Testis (tissue), 3 donors: ENCODE measurements around the gene DRG1. TPM values are rescaled to one million over a fixed set of nuclear protein-coding genes. Genes with fewer than 3 reads are reported as not detected.
"Not testable (repeated sequence)": the region's sequence is repeated elsewhere in the genome, so short reads cannot be mapped to it uniquely, and the experiment has no call there.

ENCODE experiments used
- DNase-seq: peaks from one replicate; pipeline ENCODE4 v3.0.0-alpha.2; 2019
- H3K27ac ChIP-seq, 2 donors: fragments of 200-600 bp; sonication (generic); one replicate each; pipeline ENCODE4 v1.5.1; 2019
- H3K27me3 ChIP-seq: fragments of 200-600 bp; sonication (generic); one replicate; pipeline ENCODE4 v1.5.1; 2019
- H3K36me3 ChIP-seq: fragments of 200-600 bp; sonication (generic); one replicate; pipeline ENCODE4 v1.5.1; 2017; ENCODE audit warnings: low read depth; ENCODE audit errors: missing control alignments
- H3K4me1 ChIP-seq: fragments of 200-600 bp; sonication (generic); one replicate; pipeline ENCODE4 v1.5.1; 2019
- H3K4me3 ChIP-seq, 2 donors: fragments of 200-600 bp; sonication (generic); one replicate each; pipeline ENCODE4 v1.5.1; 2017 to 2019
- H3K9me3 ChIP-seq: fragments of 200-600 bp; sonication (generic); one replicate; pipeline ENCODE4 v1.5.1; 2017
- POLR2A ChIP-seq: fragments of 450-650 bp; IDR thresholded peaks from one replicate; pipeline ENCODE4 v1.6.1; 2017; ENCODE audit warnings: antibody characterized with exemption, mild to moderate bottlenecking, moderate library complexity
- WGBS, 2 donors: methylation state at CpG; one replicate each; pipeline ENCODE4 v1.1.5; 2018; 5-methylcytosine and 5-hydroxymethylcytosine counted together
- intact Hi-C: fragments of 100-400 bp; cut with DNase I; formaldehyde crosslinking; loops from one replicate; pipeline ENCODE4 v1.15.1; 2023; ENCODE audit warnings: low total_unique reads
- polyA plus RNA-seq: library from polyadenylated mRNA; stranded (reverse); fragments of 350-450 nt; fragmentation: Illumina TruSeq; extraction: RNeasy Lipid Tissue Mini Kit (QIAGEN cat#74804); gene quantifications from one replicate; pipeline ENCODE4 v1.2.3, GENCODE V29; 2014; ENCODE audit warnings: low read depth, low replicate concordance; ENCODE audit not compliant: insufficient read depth
- small RNA-seq, 2 donors: library from RNA; depleted of rRNA; stranded (forward); fragments of <200 nt; gene quantifications; one replicate each; pipeline ENCODE3, GENCODE V24; 2016
- total RNA-seq, 2 donors: library from RNA; depleted of rRNA; stranded (reverse); fragments of >200 nt; gene quantifications; one replicate each; pipeline ENCODE4 v1.2.3, GENCODE V29; 2016
- TF ChIP-seq, protein P1 (sequence below), 3 experiments: fragments of 450-650 bp in 2 of 3; fragments of 200-600 bp in 1 of 3; sonication (generic) in 1 of 3; IDR thresholded peaks; one replicate each; pipeline ENCODE4 v1.5.1; 2016 to 2019; ENCODE audit warnings: antibody characterized with exemption in 3 of 3, mild to moderate bottlenecking in 2 of 3, moderate library complexity in 1 of 3

DRG1 gene
- total and polyA plus RNA-seq, 3 donors from 2014 or later = 148 to 399 (median 165) TPM

DNA sequence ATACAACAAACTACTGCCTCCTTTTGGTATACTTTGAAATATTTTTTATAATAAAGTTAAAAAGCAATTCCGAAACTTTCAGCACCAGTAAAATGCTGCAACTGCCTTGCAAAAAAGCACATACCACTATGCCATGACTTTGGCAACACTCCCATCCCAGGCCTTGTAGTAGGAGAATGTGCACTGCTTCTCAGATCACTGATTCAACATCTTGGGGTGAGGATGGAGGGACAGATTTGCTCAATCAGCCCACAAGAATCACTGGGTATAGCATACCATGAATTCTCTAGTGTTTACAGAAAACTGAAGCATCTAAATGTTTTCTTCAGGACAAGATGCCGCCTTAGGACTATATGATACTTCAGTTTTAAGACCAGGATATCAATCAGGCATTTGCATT is 75.3 kb downstream of the DRG1 start:
- H3K27me3 ChIP-seq = no peaks in the 10 kb centered on the region
- H3K4me1 ChIP-seq = peaks cover 5% of the 10 kb centered on the region
- DNase-seq = no peak
- no peak for TF ChIP-seq POLR2A
- TF ChIP-seq, protein P1, sequence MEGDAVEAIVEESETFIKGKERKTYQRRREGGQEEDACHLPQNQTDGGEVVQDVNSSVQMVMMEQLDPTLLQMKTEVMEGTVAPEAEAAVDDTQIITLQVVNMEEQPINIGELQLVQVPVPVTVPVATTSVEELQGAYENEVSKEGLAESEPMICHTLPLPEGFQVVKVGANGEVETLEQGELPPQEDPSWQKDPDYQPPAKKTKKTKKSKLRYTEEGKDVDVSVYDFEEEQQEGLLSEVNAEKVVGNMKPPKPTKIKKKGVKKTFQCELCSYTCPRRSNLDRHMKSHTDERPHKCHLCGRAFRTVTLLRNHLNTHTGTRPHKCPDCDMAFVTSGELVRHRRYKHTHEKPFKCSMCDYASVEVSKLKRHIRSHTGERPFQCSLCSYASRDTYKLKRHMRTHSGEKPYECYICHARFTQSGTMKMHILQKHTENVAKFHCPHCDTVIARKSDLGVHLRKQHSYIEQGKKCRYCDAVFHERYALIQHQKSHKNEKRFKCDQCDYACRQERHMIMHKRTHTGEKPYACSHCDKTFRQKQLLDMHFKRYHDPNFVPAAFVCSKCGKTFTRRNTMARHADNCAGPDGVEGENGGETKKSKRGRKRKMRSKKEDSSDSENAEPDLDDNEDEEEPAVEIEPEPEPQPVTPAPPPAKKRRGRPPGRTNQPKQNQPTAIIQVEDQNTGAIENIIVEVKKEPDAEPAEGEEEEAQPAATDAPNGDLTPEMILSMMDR (IDR thresholded peaks at IDR 0.05) = no peak
- no peaks in the 10 kb centered on the region for H3K36me3 ChIP-seq
- 90 to 91% methylated on average over 2 of the region's 2 CpGs for WGBS, 2 donors
- intact Hi-C loops = no loop called here
- H3K4me3 ChIP-seq = no peak overlapping the region
- no peaks in the 10 kb centered on the region for H3K9me3 ChIP-seq
- H3K27ac ChIP-seq = no peak overlapping the region

DNA sequence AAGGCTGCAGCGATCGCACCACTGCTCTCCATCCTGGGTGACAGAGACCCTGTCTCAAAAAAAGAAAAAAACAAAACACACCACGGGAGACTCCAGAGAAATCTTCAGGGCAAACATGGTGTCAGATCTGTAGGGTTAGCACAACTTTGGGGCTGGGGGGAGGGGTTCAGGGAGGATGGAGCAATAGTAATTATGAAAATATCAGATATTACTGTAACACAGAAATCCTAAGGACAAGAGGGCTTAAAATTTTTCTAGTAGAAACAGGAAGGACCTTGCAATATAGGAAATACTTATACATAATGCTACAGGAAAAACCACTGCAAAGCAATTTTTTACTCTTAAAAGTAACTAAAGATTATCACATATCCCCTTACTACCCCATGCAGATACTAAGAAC is 76.4 kb downstream of the DRG1 start:
- H3K4me1 ChIP-seq = peaks cover 5% of the 10 kb centered on the region
- DNase-seq = no peak
- WGBS, 2 donors = 59 to 63% methylated on average over 3 of the region's 3 CpGs
- no peaks in the 10 kb centered on the region for H3K9me3 ChIP-seq
- intact Hi-C loops = no loop called here
- no peaks in the 10 kb centered on the region for H3K27me3 ChIP-seq
- H3K27ac ChIP-seq = no peak overlapping the region
- TF ChIP-seq, protein P1 (IDR thresholded peaks at IDR 0.05) = no peak
- no peak for TF ChIP-seq POLR2A
- no peak overlapping the region for H3K4me3 ChIP-seq
- H3K36me3 ChIP-seq = no peaks in the 10 kb centered on the region

DNA sequence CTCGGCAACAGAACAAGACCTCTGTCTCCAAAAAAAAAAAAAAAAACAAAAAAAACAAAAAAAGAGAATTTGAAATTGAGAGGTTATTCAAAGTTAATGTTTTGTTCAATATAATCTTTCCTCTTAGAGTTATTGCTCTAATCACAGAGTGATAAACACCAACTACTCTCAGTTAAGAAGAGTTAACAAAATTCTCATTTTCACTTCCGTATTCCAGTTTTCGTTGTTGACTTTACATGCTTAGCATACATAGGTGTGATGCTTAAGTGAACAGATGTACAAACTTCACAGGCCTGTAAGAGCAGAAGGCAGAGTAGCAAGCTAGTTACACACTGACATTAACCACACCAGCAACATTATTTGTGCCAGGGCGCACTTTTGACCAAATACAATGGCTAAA is 77.9 kb downstream of the DRG1 start:
- Histone ChIP-seq H3K27me3 (no peaks in the 10 kb centered on the region), H3K4me3 (no peak overlapping the region), H3K36me3 (no peaks in the 10 kb centered on the region), H3K9me3 (no peaks in the 10 kb centered on the region), H3K4me1 (no peaks in the 10 kb centered on the region), H3K27ac (no peak overlapping the region)
- intact Hi-C loops = no loop called here
- no peak for DNase-seq
- WGBS, 2 donors = 91 to 96% methylated on average over 4 of the region's 4 CpGs
- no peak for TF ChIP-seq POLR2A
- TF ChIP-seq, protein P1 (IDR thresholded peaks at IDR 0.05) = no peak

DNA sequence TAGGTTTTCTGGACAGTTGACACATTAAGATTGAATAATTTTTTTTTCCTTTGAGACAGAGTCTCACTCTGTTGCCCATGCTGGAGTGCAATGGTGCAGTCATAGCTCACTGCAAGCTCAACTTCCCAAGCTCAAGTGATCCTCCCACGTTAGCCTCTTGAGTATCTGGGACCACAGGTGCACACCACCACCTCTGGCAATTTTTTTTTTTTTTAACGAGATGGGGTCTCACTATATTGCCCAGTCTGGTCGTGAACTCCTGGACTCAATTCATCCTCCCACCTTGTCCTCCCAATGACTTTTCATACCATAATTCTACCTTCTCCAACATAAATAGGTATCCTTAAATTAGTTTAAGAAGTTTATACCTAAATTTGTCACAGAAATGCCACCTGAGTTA is 81.7 kb downstream of the DRG1 start:
- 94 to 97% methylated on average over 3 of the region's 3 CpGs for WGBS, 2 donors
- Histone ChIP-seq H3K27ac (no peak overlapping the region), H3K27me3 (no peaks in the 10 kb centered on the region), H3K9me3 (no peaks in the 10 kb centered on the region), H3K36me3 (no peaks in the 10 kb centered on the region), H3K4me3 (no peak overlapping the region), H3K4me1 (no peaks in the 10 kb centered on the region)
- no peak for TF ChIP-seq POLR2A
- TF ChIP-seq, protein P1 (IDR thresholded peaks at IDR 0.05) = no peak
- DNase-seq = no peak
- intact Hi-C loops = no loop called here

DNA sequence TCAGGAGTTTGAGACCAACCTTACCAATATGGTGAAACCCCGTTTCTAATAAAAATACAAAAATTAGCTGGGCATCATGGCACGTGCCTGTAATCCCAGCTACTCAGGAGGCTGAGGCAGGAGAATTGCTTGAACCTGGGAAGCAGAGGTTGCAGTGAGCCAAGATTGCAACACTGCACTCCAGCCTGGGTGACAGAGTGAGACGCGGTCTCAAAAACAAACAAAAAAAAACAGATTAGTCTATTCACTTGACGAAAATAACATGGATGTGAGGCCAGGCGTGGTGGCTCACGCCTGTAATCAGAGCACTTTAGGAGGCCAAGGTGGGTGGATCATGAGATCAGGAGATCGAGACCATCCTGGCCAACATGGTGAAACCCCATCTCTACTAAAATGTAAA is 83.1 kb downstream of the DRG1 start:
- H3K36me3 ChIP-seq = not testable (repeated sequence)
- WGBS, 2 donors = 91 to 92% methylated on average over 8 of the region's 8 CpGs

More for the DNA sequence above, 83.1 kb downstream of the DRG1 start:
- H3K27me3 ChIP-seq, H3K4me1 ChIP-seq, H3K4me3 ChIP-seq, H3K9me3 ChIP-seq, intact Hi-C loops, H3K27ac ChIP-seq, DNase-seq: not testable (repeated sequence)

Small RNA genes within 50 kb of the gene (small RNA-seq; reads per million reads assigned to genes)
- 0 reads per million in 2 donors for gene RNU6-28P
- gene RNU6-338P = 0 reads per million in 2 donors

Other genes starting within 250 kb of the DRG1 start
- gene RNF185, start 239.4 kb upstream of the DRG1 start, total RNA-seq = 10 to 100 TPM; 30.0 to 32.4 TPM
- gene RNF185, start 239.4 kb upstream of the DRG1 start, polyA plus RNA-seq = 33.2 TPM
- gene LIMK2, start 187.3 kb upstream of the DRG1 start, total RNA-seq = 100 to 1,000 TPM in 1 of 2 donors, 10 to 100 TPM in 1; 94.0 to 101 TPM
- gene LIMK2, start 187.3 kb upstream of the DRG1 start, polyA plus RNA-seq = 51.7 TPM
- 10 to 100 TPM; 65.9 to 89.2 TPM for gene PIK3IP1, start 107.1 kb upstream of the DRG1 start, total RNA-seq
- 42.4 TPM for gene PIK3IP1, start 107.1 kb upstream of the DRG1 start, polyA plus RNA-seq
- gene PATZ1, start 53.3 kb upstream of the DRG1 start, total RNA-seq = 10 to 100 TPM; 38.1 to 48.7 TPM
- gene PATZ1, start 53.3 kb upstream of the DRG1 start, polyA plus RNA-seq = 23.2 TPM
- 10 to 100 TPM; 74.6 to 79.7 TPM for gene EIF4ENIF1, start 90.2 kb downstream of the DRG1 start, total RNA-seq
- 127 TPM for gene EIF4ENIF1, start 90.2 kb downstream of the DRG1 start, polyA plus RNA-seq
- gene SFI1, start 96.9 kb downstream of the DRG1 start, total RNA-seq = 100 to 1,000 TPM; 129 to 141 TPM
- gene SFI1, start 96.9 kb downstream of the DRG1 start, polyA plus RNA-seq = 48.8 TPM